ENCODE results near the gene SDK1.

SDK1 gene

GRCh38 chr7:3896169-3896765 lies 595.2 kb downstream of the SDK1 start:
- no peak for DNase-seq (ENCODE audit: low read depth)
- H3K4me3 ChIP-seq (ENCODE audit: low read length) = no peak overlapping the region
- no peak for TF ChIP-seq CTCF (conservative IDR thresholded peaks at IDR 0.05; ENCODE audit: low read length)

- DNase-seq (ENCODE audit: low read depth) = peak; percentile 12
- TF ChIP-seq CTCF (conservative IDR thresholded peaks at IDR 0.05; ENCODE audit: low read length) = peak; percentile 61
- no peak overlapping the region for H3K4me3 ChIP-seq (ENCODE audit: low read length)
Observed at GRCh38 chr7:3897430-3898372, 596.6 kb downstream of the SDK1 start.

GRCh38 chr7:3899559-3899991 lies 598.5 kb downstream of the SDK1 start:
- TF ChIP-seq CTCF (conservative IDR thresholded peaks at IDR 0.05; ENCODE audit: low read length) = no peak
- no peak for DNase-seq (ENCODE audit: low read depth)

GRCh38 chr7:3908153-3908552 lies 607.1 kb downstream of the SDK1 start:
- TF ChIP-seq CTCF (conservative IDR thresholded peaks at IDR 0.05; ENCODE audit: low read length) = no peak
- H3K4me3 ChIP-seq (ENCODE audit: low read length) = no peak overlapping the region
- DNase-seq (ENCODE audit: low read depth) = no peak

More at GRCh38 chr7:3899559-3899991, 598.5 kb downstream of the SDK1 start:
- no peak overlapping the region for H3K4me3 ChIP-seq (ENCODE audit: low read length)

- TF ChIP-seq CTCF (conservative IDR thresholded peaks at IDR 0.05; ENCODE audit: low read length) = no peak
- no peak for DNase-seq (ENCODE audit: low read depth)
- no peak overlapping the region for H3K4me3 ChIP-seq (ENCODE audit: low read length)
Observed at GRCh38 chr7:3909128-3909527, 608.1 kb downstream of the SDK1 start.

GRCh38 chr7:3910054-3910453 lies 609.0 kb downstream of the SDK1 start:
- no peak for DNase-seq (ENCODE audit: low read depth)
- TF ChIP-seq CTCF (conservative IDR thresholded peaks at IDR 0.05; ENCODE audit: low read length) = no peak

More at GRCh38 chr7:3910054-3910453, 609.0 kb downstream of the SDK1 start:
- no peak overlapping the region for H3K4me3 ChIP-seq (ENCODE audit: low read length)

Data from AG10803 (cell line).